Posterior vena cava (tissue), 2 donors: ENCODE measurements around the gene KRT85. TPM values are rescaled to one million over a fixed set of nuclear protein-coding genes. Genes with fewer than 3 reads are reported as not detected.

Source experiments
- DNase-seq: peaks from one replicate; pipeline ENCODE4 v3.0.0-alpha.2; 2020; ENCODE audit warnings: low spot score
- intact Hi-C, 2 donors: fragments of 100-400 bp; cut with DNase I; formaldehyde crosslinking; loops; one replicate each; pipeline versions ENCODE4 v1.14.1 to v1.14.2; 2022 to 2023
- total RNA-seq, 2 donors: library from RNA; stranded (reverse); fragmentation: NEBNext Ultra II Directional; extraction: Animal tissue kit (Norgen Biotek cat#: 25700); gene quantifications; one replicate each; pipeline ENCODE4 v1.2.1, GENCODE V29; 2021
- donor health status: DM: yes; HTN: yes; CAD: no.
- donor health status: DM: yes; HTN: yes; CAD: no.

The KRT85 gene
- total RNA-seq, 2 donors from 2014 or later: not detected

GRCh38 chr12:52370926-52371608, 3.8 kb upstream of the KRT85 start:
- intact Hi-C loops: no loop called here
- DNase-seq: peak; percentile 88

DNA sequence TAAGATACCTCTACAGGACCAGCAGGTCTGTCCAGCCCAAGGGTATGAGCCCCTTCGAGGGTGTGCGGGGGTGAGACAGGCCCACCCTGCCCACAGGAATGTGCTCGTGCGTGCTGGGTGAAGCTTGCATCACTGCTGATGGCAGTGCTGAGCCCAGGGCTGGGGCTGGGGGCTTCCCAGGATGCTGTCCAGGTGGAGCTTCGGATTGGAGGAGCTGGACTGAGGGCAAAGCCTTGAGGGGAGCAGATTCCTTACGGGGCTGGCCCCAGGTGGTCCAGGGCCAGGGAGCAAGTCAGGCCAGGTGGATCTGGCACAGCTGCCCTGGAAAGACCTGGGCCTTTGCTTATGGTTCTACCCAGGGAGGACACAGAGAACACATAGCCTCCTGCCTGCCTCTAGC, 2.5 kb upstream of the KRT85 start:
- no peak for DNase-seq
- intact Hi-C loops: no loop called here

DNA sequence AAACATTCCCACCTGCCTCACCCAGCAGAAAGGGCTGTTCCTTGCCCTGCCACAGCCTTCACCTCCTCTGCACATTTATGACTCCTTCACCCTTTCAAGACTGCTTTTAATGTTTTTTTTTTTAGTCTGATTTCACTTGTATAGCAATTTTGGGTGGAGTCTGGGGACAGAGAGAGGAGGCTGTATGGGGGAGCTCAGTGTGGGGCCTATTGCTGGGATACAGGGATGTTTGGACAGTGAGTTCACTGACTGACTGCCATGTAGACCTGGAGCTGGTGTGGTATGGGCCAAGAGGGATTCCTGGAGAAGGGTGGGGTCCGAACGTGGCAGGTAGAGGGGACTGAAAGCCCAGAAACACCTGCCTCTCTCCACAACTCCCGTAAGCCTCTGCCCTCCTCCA, 1.9 kb upstream of the KRT85 start:
- intact Hi-C loops: no loop called here
- no peak for DNase-seq

GRCh38 chr12:52368508-52368907, 1.2 kb upstream of the KRT85 start:
- no peak for DNase-seq
- intact Hi-C loops: no loop called here

DNA sequence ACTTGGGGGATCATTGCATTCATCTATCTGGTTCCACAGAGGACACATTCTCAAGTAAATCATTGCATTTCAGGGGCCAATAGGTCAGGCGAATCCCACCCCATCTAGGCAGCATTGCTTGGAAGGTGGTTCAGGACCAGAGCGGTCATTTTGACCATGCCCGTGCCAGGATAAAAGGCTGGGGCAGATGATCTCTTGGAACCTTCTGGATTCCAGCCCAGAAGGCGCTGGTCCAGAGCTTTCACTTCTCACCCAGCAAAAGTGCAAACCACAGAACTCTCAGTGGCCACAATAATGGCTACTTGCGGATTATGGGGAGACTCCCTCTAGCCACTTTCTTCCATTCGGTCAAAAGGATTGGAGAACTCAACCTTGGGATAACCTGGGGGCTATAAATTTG, 595 bp upstream of the KRT85 start:
- intact Hi-C loops: no loop called here
- DNase-seq: no peak

- DNase-seq: no peak
- intact Hi-C loops: no loop called here
Measured at GRCh38 chr12:52364901-52365489, 2.3 kb downstream of the KRT85 start.

- intact Hi-C loops: no loop called here
- no peak for DNase-seq
Measured at GRCh38 chr12:52364061-52364460, 3.2 kb downstream of the KRT85 start.

DNA sequence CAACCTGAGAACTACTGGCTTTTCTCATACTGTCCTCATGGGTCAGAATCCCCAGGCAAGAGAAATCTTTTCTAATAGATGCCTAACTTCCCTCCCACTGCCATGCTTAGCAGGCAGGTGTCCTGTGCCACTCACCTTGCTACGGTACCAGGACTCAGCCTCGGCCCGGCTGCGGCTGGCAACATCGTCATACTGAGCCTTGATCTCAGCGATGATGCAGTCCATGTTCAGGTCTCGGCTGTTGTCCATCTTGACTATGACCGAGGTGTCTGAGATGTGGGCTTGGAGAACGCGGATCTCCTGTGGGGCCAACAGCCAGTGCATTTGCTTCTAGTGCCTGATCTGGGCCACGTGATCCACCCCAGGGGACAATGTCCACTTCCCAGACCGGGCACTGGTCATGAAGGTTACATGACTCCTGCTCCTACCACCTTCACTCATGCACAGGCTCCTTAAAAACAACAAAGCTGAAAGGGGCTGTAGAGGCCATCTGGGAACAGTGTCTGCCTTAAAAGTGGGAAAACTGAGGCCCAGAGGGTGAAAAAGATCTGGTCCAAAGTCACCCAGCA, 4.1 kb downstream of the KRT85 start:
- DNase-seq: no peak

GRCh38 chr12:52362118-52362726, 5.1 kb downstream of the KRT85 start:
- DNase-seq: no peak
- intact Hi-C loops: no loop called here

More for the DNA sequence above, 4.1 kb downstream of the KRT85 start:
- intact Hi-C loops: no loop called here

DNA sequence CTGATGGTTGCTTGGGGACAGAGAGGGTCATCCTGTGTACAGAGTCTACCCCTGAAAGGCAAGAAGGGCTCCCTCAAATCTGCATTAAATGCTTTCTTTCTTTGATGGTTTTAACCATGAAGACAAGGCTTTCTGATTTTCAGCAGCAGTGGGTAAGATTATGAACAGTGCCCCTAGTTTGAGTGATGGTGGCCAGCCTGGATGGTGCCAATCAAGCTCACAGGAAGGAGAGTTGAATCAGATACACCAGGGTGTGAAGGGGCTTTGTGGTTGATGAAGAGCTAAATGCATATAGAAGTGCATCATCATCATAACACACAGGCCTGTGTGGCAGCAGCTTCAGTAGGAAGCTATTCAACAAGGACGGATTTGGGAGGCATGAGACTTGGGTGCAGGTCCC, 5.7 kb downstream of the KRT85 start:
- intact Hi-C loops: no loop called here
- DNase-seq: no peak

GRCh38 chr12:52360663-52361271, 6.5 kb downstream of the KRT85 start:
- DNase-seq: no peak
- intact Hi-C loops: no loop called here

DNA sequence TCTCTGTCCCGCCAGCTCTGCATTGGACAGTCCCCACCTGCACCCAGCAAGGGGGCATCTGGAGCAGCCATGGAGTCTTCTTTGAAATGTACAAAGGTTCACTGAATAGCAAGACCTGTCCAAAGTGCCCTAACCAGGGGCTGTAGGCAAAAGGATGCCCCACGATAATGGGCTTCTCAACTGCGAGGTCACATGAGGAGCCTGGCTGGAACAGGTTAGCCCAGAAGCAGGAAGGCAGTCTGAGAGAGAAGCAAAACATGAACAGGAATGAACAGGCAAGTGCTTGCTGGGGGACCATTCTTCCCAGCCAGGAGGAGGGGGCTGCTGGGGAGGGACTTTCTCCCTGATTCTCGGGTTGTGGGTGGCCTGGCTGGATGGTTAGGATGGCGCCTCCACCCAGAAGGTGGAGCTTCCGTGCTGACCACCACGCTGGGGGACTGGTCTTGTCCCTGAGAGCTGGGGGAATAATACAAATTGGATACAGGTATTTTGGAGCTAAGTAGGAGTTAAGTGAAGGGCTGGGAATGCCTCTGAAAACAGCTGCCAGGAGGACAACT, 7.1 kb downstream of the KRT85 start:
- intact Hi-C loops: no loop called here

GRCh38 chr12:52359621-52360061, 7.6 kb downstream of the KRT85 start:
- DNase-seq: no peak
- intact Hi-C loops: no loop called here

More for the DNA sequence above, 7.1 kb downstream of the KRT85 start:
- no peak for DNase-seq

- no peak for DNase-seq
- intact Hi-C loops: no loop called here
Measured at GRCh38 chr12:52358575-52359350, 8.5 kb downstream of the KRT85 start.

GRCh38 chr12:52356762-52357580, 10.3 kb downstream of the KRT85 start:
- DNase-seq: no peak

GRCh38 chr12:52356031-52356761, 11.1 kb downstream of the KRT85 start:
- intact Hi-C loops: no loop called here
- no peak for DNase-seq

More at GRCh38 chr12:52356762-52357580, 10.3 kb downstream of the KRT85 start:
- intact Hi-C loops: no loop called here

- no peak for DNase-seq
Measured at GRCh38 chr12:52355176-52355575, 12.1 kb downstream of the KRT85 start.

GRCh38 chr12:52354200-52354599, 13.1 kb downstream of the KRT85 start:
- no peak for DNase-seq
- intact Hi-C loops: no loop called here

More at GRCh38 chr12:52355176-52355575, 12.1 kb downstream of the KRT85 start:
- intact Hi-C loops: no loop called here
